Measurements from ENCODE around the gene FBLN1. TPM values are rescaled to one million over a fixed set of nuclear protein-coding genes. Genes with fewer than 3 reads are reported as not detected.

The FBLN1 gene
- total and polyA plus RNA-seq, 2 donors: 9.3 to 36.3 TPM

- H3K4me3 ChIP-seq (ENCODE audit: low read length in 2 of 2): no peak overlapping the region
- no peak for DNase-seq (ENCODE audit: low read depth in 6 of 9, low spot score in 9 of 9)
- no peaks in the 10 kb centered on the region for H3K27me3 ChIP-seq (ENCODE audit: control insufficient read depth in 2 of 2, insufficient read depth in 1 of 2, low read length in 1 of 2)
- no peaks in the 10 kb centered on the region for H3K9me3 ChIP-seq (ENCODE audit: control insufficient read depth in 2 of 2, insufficient read depth in 1 of 2, low read length in 1 of 2)
- WGBS: 95% methylated on average over 18 of the region's 18 CpGs
- H3K36me3 ChIP-seq (ENCODE audit: control insufficient read depth in 2 of 2, insufficient read depth in 2 of 2, low read length in 1 of 2): no peaks in the 10 kb centered on the region
- H3K27ac ChIP-seq (ENCODE audit: low read depth in 1 of 2, low read length in 1 of 2): no peak overlapping the region
- H3K4me1 ChIP-seq (ENCODE audit: control insufficient read depth in 2 of 2, insufficient read depth in 2 of 2, low read length in 2 of 2): peaks cover 0 to 9% of the 10 kb centered on the region in 2 donors
These were observed 14.4 kb downstream of the FBLN1 start for GRCh38 chr22:45516923-45517675.

- H3K27ac ChIP-seq (ENCODE audit: low read depth in 1 of 2, low read length in 1 of 2): peak overlapping the region in 1 of 2 donors; percentile 2
These were observed 15.5 kb downstream of the FBLN1 start for GRCh38 chr22:45518136-45518535.

GRCh38 chr22:45518580-45518991 is 15.9 kb downstream of the FBLN1 start:
- WGBS: 94% methylated on average over 17 of the region's 17 CpGs
- no peaks in the 10 kb centered on the region for H3K9me3 ChIP-seq (ENCODE audit: control insufficient read depth in 2 of 2, insufficient read depth in 1 of 2, low read length in 1 of 2)
- H3K27ac ChIP-seq (ENCODE audit: low read depth in 1 of 2, low read length in 1 of 2): no peak overlapping the region
- H3K4me1 ChIP-seq (ENCODE audit: control insufficient read depth in 2 of 2, insufficient read depth in 2 of 2, low read length in 2 of 2): peaks cover 0 to 5% of the 10 kb centered on the region in 2 donors
- H3K4me3 ChIP-seq (ENCODE audit: low read length in 2 of 2): no peak overlapping the region
- no peak for DNase-seq (ENCODE audit: low read depth in 6 of 9, low spot score in 9 of 9)
- no peaks in the 10 kb centered on the region for H3K27me3 ChIP-seq (ENCODE audit: control insufficient read depth in 2 of 2, insufficient read depth in 1 of 2, low read length in 1 of 2)
- no peaks in the 10 kb centered on the region for H3K36me3 ChIP-seq (ENCODE audit: control insufficient read depth in 2 of 2, insufficient read depth in 2 of 2, low read length in 1 of 2)

More at GRCh38 chr22:45518136-45518535, 15.5 kb downstream of the FBLN1 start:
- Histone ChIP-seq H3K9me3 (ENCODE audit: control insufficient read depth in 2 of 2, insufficient read depth in 1 of 2, low read length in 1 of 2) (no peaks in the 10 kb centered on the region), H3K27me3 (ENCODE audit: control insufficient read depth in 2 of 2, insufficient read depth in 1 of 2, low read length in 1 of 2) (no peaks in the 10 kb centered on the region), H3K36me3 (ENCODE audit: control insufficient read depth in 2 of 2, insufficient read depth in 2 of 2, low read length in 1 of 2) (no peaks in the 10 kb centered on the region), H3K4me3 (ENCODE audit: low read length in 2 of 2) (no peak overlapping the region), H3K4me1 (ENCODE audit: control insufficient read depth in 2 of 2, insufficient read depth in 2 of 2, low read length in 2 of 2) (peaks cover 0 to 5% of the 10 kb centered on the region in 2 donors)
- WGBS: 93% methylated on average over 7 of the region's 7 CpGs
- DNase-seq (ENCODE audit: low read depth in 6 of 9, low spot score in 9 of 9): no peak

- no peaks in the 10 kb centered on the region for H3K9me3 ChIP-seq (ENCODE audit: control insufficient read depth in 2 of 2, insufficient read depth in 1 of 2, low read length in 1 of 2)
- H3K4me3 ChIP-seq (ENCODE audit: low read length in 2 of 2): no peak overlapping the region
- H3K27ac ChIP-seq (ENCODE audit: low read depth in 1 of 2, low read length in 1 of 2): no peak overlapping the region
- H3K27me3 ChIP-seq (ENCODE audit: control insufficient read depth in 2 of 2, insufficient read depth in 1 of 2, low read length in 1 of 2): no peaks in the 10 kb centered on the region
- WGBS: 93% methylated on average over 5 of the region's 5 CpGs
- H3K36me3 ChIP-seq (ENCODE audit: control insufficient read depth in 2 of 2, insufficient read depth in 2 of 2, low read length in 1 of 2): no peaks in the 10 kb centered on the region
- DNase-seq (ENCODE audit: low read depth in 6 of 9, low spot score in 9 of 9): no peak
- no peaks in the 10 kb centered on the region for H3K4me1 ChIP-seq (ENCODE audit: control insufficient read depth in 2 of 2, insufficient read depth in 2 of 2, low read length in 2 of 2)
These were observed 18.5 kb downstream of the FBLN1 start for GRCh38 chr22:45521178-45521577.

GRCh38 chr22:45522462-45522861 is 19.8 kb downstream of the FBLN1 start:
- no peaks in the 10 kb centered on the region for H3K9me3 ChIP-seq (ENCODE audit: control insufficient read depth in 2 of 2, insufficient read depth in 1 of 2, low read length in 1 of 2)
- H3K27me3 ChIP-seq (ENCODE audit: control insufficient read depth in 2 of 2, insufficient read depth in 1 of 2, low read length in 1 of 2): no peaks in the 10 kb centered on the region
- no peak overlapping the region for H3K27ac ChIP-seq (ENCODE audit: low read depth in 1 of 2, low read length in 1 of 2)
- H3K36me3 ChIP-seq (ENCODE audit: control insufficient read depth in 2 of 2, insufficient read depth in 2 of 2, low read length in 1 of 2): no peaks in the 10 kb centered on the region
- no peaks in the 10 kb centered on the region for H3K4me1 ChIP-seq (ENCODE audit: control insufficient read depth in 2 of 2, insufficient read depth in 2 of 2, low read length in 2 of 2)
- no peak for DNase-seq (ENCODE audit: low read depth in 6 of 9, low spot score in 9 of 9)
- 84% methylated on average over 5 of the region's 5 CpGs for WGBS
- no peak overlapping the region for H3K4me3 ChIP-seq (ENCODE audit: low read length in 2 of 2)

- H3K36me3 ChIP-seq (ENCODE audit: control insufficient read depth in 2 of 2, insufficient read depth in 2 of 2, low read length in 1 of 2): no peaks in the 10 kb centered on the region
- H3K9me3 ChIP-seq (ENCODE audit: control insufficient read depth in 2 of 2, insufficient read depth in 1 of 2, low read length in 1 of 2): no peaks in the 10 kb centered on the region
- DNase-seq (ENCODE audit: low read depth in 6 of 9, low spot score in 9 of 9): no peak
- no peaks in the 10 kb centered on the region for H3K27me3 ChIP-seq (ENCODE audit: control insufficient read depth in 2 of 2, insufficient read depth in 1 of 2, low read length in 1 of 2)
- WGBS: 87% methylated on average over 6 of the region's 6 CpGs
- no peaks in the 10 kb centered on the region for H3K4me1 ChIP-seq (ENCODE audit: control insufficient read depth in 2 of 2, insufficient read depth in 2 of 2, low read length in 2 of 2)
- no peak overlapping the region for H3K27ac ChIP-seq (ENCODE audit: low read depth in 1 of 2, low read length in 1 of 2)
- no peak overlapping the region for H3K4me3 ChIP-seq (ENCODE audit: low read length in 2 of 2)
These were observed 21.5 kb downstream of the FBLN1 start for GRCh38 chr22:45524157-45524556.

- Histone ChIP-seq H3K4me1 (ENCODE audit: control insufficient read depth in 2 of 2, insufficient read depth in 2 of 2, low read length in 2 of 2) (no peaks in the 10 kb centered on the region), H3K27me3 (ENCODE audit: control insufficient read depth in 2 of 2, insufficient read depth in 1 of 2, low read length in 1 of 2) (no peaks in the 10 kb centered on the region), H3K36me3 (ENCODE audit: control insufficient read depth in 2 of 2, insufficient read depth in 2 of 2, low read length in 1 of 2) (no peaks in the 10 kb centered on the region), H3K4me3 (ENCODE audit: low read length in 2 of 2) (no peak overlapping the region), H3K27ac (ENCODE audit: low read depth in 1 of 2, low read length in 1 of 2) (no peak overlapping the region), H3K9me3 (ENCODE audit: control insufficient read depth in 2 of 2, insufficient read depth in 1 of 2, low read length in 1 of 2) (no peaks in the 10 kb centered on the region)
- 93% methylated on average over 5 of the region's 5 CpGs for WGBS
- no peak for DNase-seq (ENCODE audit: low read depth in 6 of 9, low spot score in 9 of 9)
These were observed 22.3 kb downstream of the FBLN1 start for GRCh38 chr22:45524966-45525365.

- WGBS: 94% methylated on average over 15 of the region's 15 CpGs
- no peaks in the 10 kb centered on the region for H3K4me1 ChIP-seq (ENCODE audit: control insufficient read depth in 2 of 2, insufficient read depth in 2 of 2, low read length in 2 of 2)
- H3K27me3 ChIP-seq (ENCODE audit: control insufficient read depth in 2 of 2, insufficient read depth in 1 of 2, low read length in 1 of 2): no peaks in the 10 kb centered on the region
- H3K9me3 ChIP-seq (ENCODE audit: control insufficient read depth in 2 of 2, insufficient read depth in 1 of 2, low read length in 1 of 2): no peaks in the 10 kb centered on the region
- H3K4me3 ChIP-seq (ENCODE audit: low read length in 2 of 2): no peak overlapping the region
- no peak for DNase-seq (ENCODE audit: low read depth in 6 of 9, low spot score in 9 of 9)
- H3K36me3 ChIP-seq (ENCODE audit: control insufficient read depth in 2 of 2, insufficient read depth in 2 of 2, low read length in 1 of 2): no peaks in the 10 kb centered on the region
- H3K27ac ChIP-seq (ENCODE audit: low read depth in 1 of 2, low read length in 1 of 2): no peak overlapping the region
These were observed 22.8 kb downstream of the FBLN1 start for GRCh38 chr22:45525480-45525879.

- H3K4me3 ChIP-seq (ENCODE audit: low read length in 2 of 2): no peak overlapping the region
- no peaks in the 10 kb centered on the region for H3K36me3 ChIP-seq (ENCODE audit: control insufficient read depth in 2 of 2, insufficient read depth in 2 of 2, low read length in 1 of 2)
- no peaks in the 10 kb centered on the region for H3K9me3 ChIP-seq (ENCODE audit: control insufficient read depth in 2 of 2, insufficient read depth in 1 of 2, low read length in 1 of 2)
- no peak for DNase-seq (ENCODE audit: low read depth in 6 of 9, low spot score in 9 of 9)
- H3K27me3 ChIP-seq (ENCODE audit: control insufficient read depth in 2 of 2, insufficient read depth in 1 of 2, low read length in 1 of 2): no peaks in the 10 kb centered on the region
- WGBS: 89% methylated on average over 8 of the region's 8 CpGs
- peak overlapping the region in 1 of 2 donors; percentile 59 for H3K27ac ChIP-seq (ENCODE audit: low read depth in 1 of 2, low read length in 1 of 2)
- H3K4me1 ChIP-seq (ENCODE audit: control insufficient read depth in 2 of 2, insufficient read depth in 2 of 2, low read length in 2 of 2): peaks cover 0 to 2% of the 10 kb centered on the region in 2 donors
These were observed 23.6 kb downstream of the FBLN1 start for GRCh38 chr22:45526281-45526680.
